A673 (cell line): Measurements from ENCODE around the gene ALDH3B1.

Experiments used
- CTCF ChIP-seq: fragments of 300-800, 200-600 bp; sonication (generic); conservative IDR thresholded peaks from 2 replicates; pipeline ENCODE4 v1.5.1; 2017; ENCODE audit warnings: low read depth, mild to moderate bottlenecking, antibody characterized with exemption, low read length, moderate library complexity, mixed read lengths
- EZH2 ChIP-seq: fragments of 200-600 bp; sonication (generic); IDR thresholded peaks from 2 replicates; pipeline ENCODE4 v1.6.1; 2017; ENCODE audit warnings: borderline replicate concordance, low read depth, mild to moderate bottlenecking, mixed read lengths, antibody characterized with exemption, low read length; ENCODE audit not compliant: poor library complexity, severe bottlenecking

- TF ChIP-seq CTCF (no peak), EZH2 (no peak)
Observed at GRCh38 chr11:68008381-68009337, 1.5 kb upstream of the ALDH3B1 start.
